ENCODE results near the gene SAG.

SAG gene

GRCh38 chr2:233270951-233271350 is 36.7 kb upstream of the SAG start:
- Histone ChIP-seq H3K9me3 (replicated peaks; ENCODE audit: insufficient read depth, low read length) (no peaks in the 10 kb centered on the region), H3F3A (ENCODE audit: insufficient read depth, low read length) (peaks cover 15% of the 10 kb centered on the region), H3K36me3 (replicated peaks; ENCODE audit: insufficient read depth, low read length) (peaks cover 11% of the 10 kb centered on the region), H2AFZ (ENCODE audit: low read length) (no peak overlapping the region), H4K20me1 (ENCODE audit: insufficient read depth, low read length) (no peaks in the 10 kb centered on the region), H3K79me2 (ENCODE audit: low read length) (peaks cover 6% of the 10 kb centered on the region; the same call in 1 of the 2 replicates), H3K4me1 (ENCODE audit: low read length) (peaks cover 14% of the 10 kb centered on the region), H3K27me3 (replicated peaks; ENCODE audit: insufficient read depth, low read length) (no peaks in the 10 kb centered on the region), H3K9me2 (replicated peaks; ENCODE audit: insufficient read depth, low read length) (no peaks in the 10 kb centered on the region), H3K27ac (ENCODE audit: low read length) (no peak overlapping the region), H3K4me3 (ENCODE audit: low read length) (no peak overlapping the region), H3K9ac (ENCODE audit: low read length) (no peak overlapping the region), H3K4me2 (ENCODE audit: low read depth, low read length) (no peak overlapping the region)
- no peak for DNase-seq
- TF ChIP-seq EZH2 (optimal IDR thresholded peaks at IDR 0.05; ENCODE audit: low read depth, low read length) (no peak), EZH2phosphoT487 (IDR thresholded peaks at IDR 0.05; ENCODE audit: low read length) (no peak), CTCF (IDR thresholded peaks at IDR 0.05; ENCODE audit: low read length) (no peak)

- no peak for TF ChIP-seq EZH2phosphoT487 (IDR thresholded peaks at IDR 0.05; ENCODE audit: low read length)
- TF ChIP-seq CTCF (IDR thresholded peaks at IDR 0.05; ENCODE audit: low read length): no peak
- TF ChIP-seq EZH2 (optimal IDR thresholded peaks at IDR 0.05; ENCODE audit: low read depth, low read length): no peak
- Histone ChIP-seq H3K79me2 (ENCODE audit: low read length) (peaks cover 6% of the 10 kb centered on the region; the same call in 1 of the 2 replicates), H3K9me3 (replicated peaks; ENCODE audit: insufficient read depth, low read length) (no peaks in the 10 kb centered on the region), H3K27me3 (replicated peaks; ENCODE audit: insufficient read depth, low read length) (no peaks in the 10 kb centered on the region), H3K27ac (ENCODE audit: low read length) (no peak overlapping the region), H3K9ac (ENCODE audit: low read length) (no peak overlapping the region), H3K36me3 (replicated peaks; ENCODE audit: insufficient read depth, low read length) (peaks cover 9% of the 10 kb centered on the region), H3K4me3 (ENCODE audit: low read length) (no peak overlapping the region), H3K4me2 (ENCODE audit: low read depth, low read length) (no peak overlapping the region), H3K9me2 (replicated peaks; ENCODE audit: insufficient read depth, low read length) (no peaks in the 10 kb centered on the region), H3K4me1 (ENCODE audit: low read length) (peaks cover 14% of the 10 kb centered on the region), H3F3A (ENCODE audit: insufficient read depth, low read length) (peaks cover 14% of the 10 kb centered on the region), H4K20me1 (ENCODE audit: insufficient read depth, low read length) (no peaks in the 10 kb centered on the region), H2AFZ (ENCODE audit: low read length) (no peak overlapping the region)
- no peak for DNase-seq
Measured at GRCh38 chr2:233271693-233272092, 35.9 kb upstream of the SAG start.

GRCh38 chr2:233273120-233273519 is 34.5 kb upstream of the SAG start:
- TF ChIP-seq EZH2 (optimal IDR thresholded peaks at IDR 0.05; ENCODE audit: low read depth, low read length): no peak
- no peak for TF ChIP-seq CTCF (IDR thresholded peaks at IDR 0.05; ENCODE audit: low read length)
- TF ChIP-seq EZH2phosphoT487 (IDR thresholded peaks at IDR 0.05; ENCODE audit: low read length): no peak
- H3K4me1 ChIP-seq (ENCODE audit: low read length): peaks cover 4% of the 10 kb centered on the region; the same call in 1 of the 2 replicates
- no peaks in the 10 kb centered on the region for H3K9me2 ChIP-seq (replicated peaks; ENCODE audit: insufficient read depth, low read length)
- peaks cover 3% of the 10 kb centered on the region; the same call in 1 of the 2 replicates for H3F3A ChIP-seq (ENCODE audit: insufficient read depth, low read length)
- no peak for DNase-seq
- H3K9ac ChIP-seq (ENCODE audit: low read length): no peak overlapping the region
- H3K79me2 ChIP-seq (ENCODE audit: low read length): peaks cover 6% of the 10 kb centered on the region; the same call in 1 of the 2 replicates
- no peak overlapping the region for H3K4me2 ChIP-seq (ENCODE audit: low read depth, low read length)
- no peak overlapping the region for H2AFZ ChIP-seq (ENCODE audit: low read length)
- no peak overlapping the region for H3K27ac ChIP-seq (ENCODE audit: low read length)
- no peaks in the 10 kb centered on the region for H3K9me3 ChIP-seq (replicated peaks; ENCODE audit: insufficient read depth, low read length)
- H3K27me3 ChIP-seq (replicated peaks; ENCODE audit: insufficient read depth, low read length): no peaks in the 10 kb centered on the region
- no peak overlapping the region for H3K4me3 ChIP-seq (ENCODE audit: low read length)
- no peaks in the 10 kb centered on the region for H4K20me1 ChIP-seq (ENCODE audit: insufficient read depth, low read length)
- H3K36me3 ChIP-seq (replicated peaks; ENCODE audit: insufficient read depth, low read length): peaks cover 7% of the 10 kb centered on the region; the same call in 1 of the 2 replicates

Data from MM.1S (cell line).